Gastrocnemius medialis (tissue), 4 donors: ENCODE data around the gene LDLRAD1.

Source experiments
- CTCF ChIP-seq, 5 experiments: fragments of 450-650 bp in 3 of 5; fragments of 200-600 bp in 2 of 5; sonication (generic) in 2 of 5; IDR thresholded peaks in 4 of 5; conservative IDR thresholded peaks in 1 of 5; 1 replicate in 4 of 5; 2 replicates in 1 of 5; pipeline ENCODE4 v1.5.1; 2016 to 2019; ENCODE audit warnings: antibody characterized with exemption in 5 of 5, mild to moderate bottlenecking in 3 of 5, moderate library complexity in 3 of 5
- POLR2A ChIP-seq, 2 donors: fragments of 450-650 bp; IDR thresholded peaks; one replicate each; pipeline ENCODE4 v1.6.1; 2017; ENCODE audit warnings: antibody characterized with exemption in 2 of 2, mild to moderate bottlenecking in 2 of 2, moderate library complexity in 2 of 2

GRCh38 chr1:54009406-54009805 lies 8.6 kb downstream of the LDLRAD1 start:
- TF ChIP-seq CTCF (IDR thresholded peaks at IDR 0.05 in 4 of 5, conservative IDR thresholded peaks at IDR 0.05 in 1 of 5), result no peak
- TF ChIP-seq POLR2A (IDR thresholded peaks at IDR 0.05), result no peak
